RWPE2 (cell line): ENCODE measurements around the gene HKDC1.

Experiments used
- ATAC-seq: fragments of 200-7000 bp; cut with Tn5 transposase; 3 replicates; pipeline ENCODE4 v1.9.1; 2021; ENCODE audit warnings: low read depth
- DNase-seq: peaks from one replicate; pipeline ENCODE4 v3.0.0-alpha.2; 2020; ENCODE audit warnings: low spot score
- H3K27ac ChIP-seq: fragments of 450-650 bp; 2 replicates; pipeline ENCODE4 v1.5.1; 2017; ENCODE audit warnings: mild to moderate bottlenecking; ENCODE audit not compliant: poor library complexity, severe bottlenecking
- H3K27me3 ChIP-seq: fragments of 250-450 bp; sonication (Bioruptor Pico); 2 replicates; pipeline ENCODE4 v1.5.1; 2021; ENCODE audit warnings: mild to moderate bottlenecking, moderate library complexity; ENCODE audit not compliant: insufficient read depth, poor library complexity, severe bottlenecking
- H3K36me3 ChIP-seq: fragments of 250-450 bp; sonication (Bioruptor Pico); 2 replicates; pipeline ENCODE4 v1.5.1; 2020; ENCODE audit warnings: low read depth, mild to moderate bottlenecking, moderate library complexity
- H3K4me1 ChIP-seq: fragments of 250-450 bp; sonication (Bioruptor Pico); 2 replicates; pipeline ENCODE4 v1.5.1; 2021; ENCODE audit warnings: mild to moderate bottlenecking, moderate library complexity; ENCODE audit not compliant: insufficient read depth, poor library complexity, severe bottlenecking
- H3K4me3 ChIP-seq: fragments of 250-450 bp; sonication (Bioruptor Pico); 2 replicates; pipeline ENCODE4 v1.5.1; 2021; ENCODE audit warnings: mild to moderate bottlenecking, moderate library complexity; ENCODE audit not compliant: severe bottlenecking
- H3K9me3 ChIP-seq: fragments of 250-450 bp; sonication (Bioruptor Pico); 2 replicates; pipeline ENCODE4 v1.5.1; 2021; ENCODE audit warnings: mild to moderate bottlenecking, moderate library complexity; ENCODE audit not compliant: severe bottlenecking
- TF ChIP-seq, protein P1 (sequence below): fragments of 450-650 bp; IDR thresholded peaks from one replicate; pipeline ENCODE4 v1.5.1; 2017; ENCODE audit warnings: mild to moderate bottlenecking, moderate library complexity; ENCODE audit not compliant: poor library complexity, severe bottlenecking

The HKDC1 gene

DNA sequence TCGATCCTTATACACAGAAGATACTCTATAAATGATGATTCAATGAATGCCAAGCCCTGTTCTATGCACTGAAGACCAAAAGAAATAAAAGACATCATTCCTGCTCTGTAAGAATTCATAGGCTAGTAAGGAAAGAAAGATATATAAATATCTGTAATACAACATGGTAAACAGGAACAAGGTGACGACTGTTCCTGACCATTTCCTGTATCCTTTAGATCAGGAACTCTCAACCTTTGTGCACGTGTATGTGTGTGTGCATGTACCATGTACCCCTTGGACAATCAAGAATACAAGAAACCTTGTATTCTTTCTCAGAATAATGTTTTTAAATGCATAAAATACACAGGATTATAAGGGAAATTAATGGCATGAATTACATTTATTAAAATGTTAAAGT is 50.9 kb downstream of the HKDC1 start:
- Histone ChIP-seq H3K9me3 (peaks cover 3% of the 10 kb centered on the region), H3K4me3 (no peak overlapping the region), H3K4me1 (no peaks in the 10 kb centered on the region), H3K36me3 (no peaks in the 10 kb centered on the region), H3K27ac (no peak overlapping the region), H3K27me3 (no peaks in the 10 kb centered on the region)
- TF ChIP-seq, protein P1, sequence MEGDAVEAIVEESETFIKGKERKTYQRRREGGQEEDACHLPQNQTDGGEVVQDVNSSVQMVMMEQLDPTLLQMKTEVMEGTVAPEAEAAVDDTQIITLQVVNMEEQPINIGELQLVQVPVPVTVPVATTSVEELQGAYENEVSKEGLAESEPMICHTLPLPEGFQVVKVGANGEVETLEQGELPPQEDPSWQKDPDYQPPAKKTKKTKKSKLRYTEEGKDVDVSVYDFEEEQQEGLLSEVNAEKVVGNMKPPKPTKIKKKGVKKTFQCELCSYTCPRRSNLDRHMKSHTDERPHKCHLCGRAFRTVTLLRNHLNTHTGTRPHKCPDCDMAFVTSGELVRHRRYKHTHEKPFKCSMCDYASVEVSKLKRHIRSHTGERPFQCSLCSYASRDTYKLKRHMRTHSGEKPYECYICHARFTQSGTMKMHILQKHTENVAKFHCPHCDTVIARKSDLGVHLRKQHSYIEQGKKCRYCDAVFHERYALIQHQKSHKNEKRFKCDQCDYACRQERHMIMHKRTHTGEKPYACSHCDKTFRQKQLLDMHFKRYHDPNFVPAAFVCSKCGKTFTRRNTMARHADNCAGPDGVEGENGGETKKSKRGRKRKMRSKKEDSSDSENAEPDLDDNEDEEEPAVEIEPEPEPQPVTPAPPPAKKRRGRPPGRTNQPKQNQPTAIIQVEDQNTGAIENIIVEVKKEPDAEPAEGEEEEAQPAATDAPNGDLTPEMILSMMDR = no peak
- DNase-seq = no peak
- no peak for ATAC-seq

DNA sequence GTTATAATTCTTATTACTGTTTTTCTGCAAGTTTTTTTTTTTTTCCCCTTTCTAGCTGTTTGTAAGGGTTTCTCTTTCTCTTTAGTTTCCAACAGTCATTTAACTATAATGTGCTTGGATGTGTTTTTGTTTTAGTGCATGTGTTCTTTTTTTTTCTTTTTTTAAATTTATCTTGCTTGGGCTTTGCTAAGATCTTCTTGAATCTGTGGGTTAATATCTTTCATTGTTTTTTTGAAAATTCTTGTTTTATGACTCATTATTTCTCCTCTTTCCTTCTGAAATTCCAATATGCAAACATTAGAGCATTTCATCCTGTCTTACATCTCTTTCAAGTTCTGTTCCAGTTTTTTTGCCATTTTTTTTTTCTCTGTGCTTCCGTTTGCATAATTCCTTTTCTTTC is 52.5 kb downstream of the HKDC1 start:
- no peaks in the 10 kb centered on the region for H3K27me3 ChIP-seq
- no peak for ATAC-seq

DNA sequence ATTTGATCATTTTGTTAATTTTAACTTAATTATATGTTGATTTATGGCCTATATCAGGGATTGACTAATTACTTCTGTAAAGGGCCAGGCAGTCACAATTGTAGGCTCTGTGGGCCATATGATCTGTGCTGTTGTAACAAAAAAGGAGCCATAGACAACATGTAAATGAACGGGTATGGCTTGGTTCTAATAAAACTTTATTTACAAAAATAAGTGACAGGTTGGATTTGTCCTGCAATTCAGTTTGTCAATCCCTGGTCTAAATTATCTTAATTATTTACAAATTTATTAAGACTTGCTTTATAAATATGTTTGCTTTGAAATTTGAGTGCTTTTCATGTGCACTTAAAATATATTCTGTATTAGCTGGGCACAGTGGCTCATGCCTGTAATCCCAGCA is 55.3 kb downstream of the HKDC1 start:
- Histone ChIP-seq H3K4me3 (no peak overlapping the region), H3K4me1 (no peaks in the 10 kb centered on the region), H3K36me3 (no peaks in the 10 kb centered on the region), H3K9me3 (peaks cover 3% of the 10 kb centered on the region), H3K27ac (no peak overlapping the region), H3K27me3 (no peaks in the 10 kb centered on the region)
- TF ChIP-seq, protein P1 = no peak
- ATAC-seq (no peak), DNase-seq (no peak)

More for the DNA sequence above, 52.5 kb downstream of the HKDC1 start:
- Histone ChIP-seq H3K27ac (no peak overlapping the region), H3K36me3 (no peaks in the 10 kb centered on the region), H3K4me1 (no peaks in the 10 kb centered on the region), H3K4me3 (no peak overlapping the region), H3K9me3 (peaks cover 3% of the 10 kb centered on the region)
- TF ChIP-seq, protein P1 = no peak
- DNase-seq = no peak

DNA sequence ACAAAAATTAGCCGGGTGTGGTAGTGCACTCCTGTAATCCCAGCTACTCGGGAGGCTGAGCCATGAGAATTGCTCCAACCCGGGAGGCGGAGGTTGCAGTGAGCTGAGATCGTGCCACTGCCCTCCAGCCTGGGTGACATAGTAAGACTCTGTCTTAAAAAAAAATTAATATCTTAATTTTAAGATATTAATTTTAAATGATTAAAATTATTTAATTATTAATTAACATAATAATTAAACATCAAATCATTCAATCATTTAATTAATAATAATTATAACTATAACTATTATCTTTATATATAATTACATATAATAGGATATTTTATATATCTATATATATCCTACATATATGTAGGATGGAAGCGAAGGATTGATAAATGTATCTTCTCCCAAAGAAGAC is 56.4 kb downstream of the HKDC1 start:
- Histone ChIP-seq H3K4me1 (no peaks in the 10 kb centered on the region), H3K4me3 (no peak overlapping the region), H3K36me3 (no peaks in the 10 kb centered on the region), H3K9me3 (peaks cover 3% of the 10 kb centered on the region), H3K27ac (no peak overlapping the region), H3K27me3 (no peaks in the 10 kb centered on the region)
- DNase-seq (no peak), ATAC-seq (no peak)
- TF ChIP-seq, protein P1 = no peak

DNA sequence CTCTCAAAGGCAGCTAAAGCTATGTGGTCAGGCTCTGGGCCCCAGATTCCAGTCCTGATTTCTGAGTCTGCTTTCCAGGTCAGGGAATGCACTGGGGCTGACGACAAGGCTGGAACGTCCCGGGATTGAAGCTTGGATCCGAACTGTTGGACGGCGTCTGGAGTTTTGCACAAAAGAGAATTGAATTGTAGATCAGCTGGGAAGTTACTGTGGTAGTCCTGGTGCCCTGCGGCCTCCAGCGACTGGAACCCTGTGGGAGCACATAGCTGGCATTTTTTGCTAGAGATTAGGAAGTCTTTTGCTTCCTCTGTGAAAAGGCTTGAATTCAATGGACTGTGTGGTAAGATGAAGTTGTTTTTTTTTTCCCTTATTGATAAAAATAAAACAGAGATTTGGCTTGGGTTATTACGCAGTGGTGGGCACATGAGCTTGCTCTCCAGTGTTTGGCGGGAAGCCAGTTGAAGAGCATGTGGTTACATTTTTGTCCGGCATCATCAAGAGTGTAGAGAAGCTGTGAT is 58.4 kb downstream of the HKDC1 start, which contains the start of gene HK1:
Gene HK1 (plus strand): TSS at position 51 of the 518 bp plus-strand sequence.
- H3K27ac ChIP-seq = no peak within 1 kb of the TSS
- ATAC-seq = no peak
- no peaks in the 10 kb centered on the region for H3K9me3 ChIP-seq
- no peak within 1 kb of the TSS for H3K4me3 ChIP-seq
- H3K27me3 ChIP-seq = no peaks in the 10 kb centered on the region
- no peaks in the 10 kb centered on the region for H3K4me1 ChIP-seq
- no peaks in the 10 kb centered on the region for H3K36me3 ChIP-seq
- TF ChIP-seq, protein P1 = no peak
- DNase-seq = no peak
